C4-2B (cell line): ENCODE data around the gene SLC5A2.

ENCODE experiments used
- ZFX ChIP-seq: fragments of 450-650 bp; IDR thresholded peaks from 2 replicates; pipeline ENCODE4 v1.6.1; 2017
- TF ChIP-seq, protein P1 (sequence below): fragments of 450-650 bp; conservative IDR thresholded peaks from 2 replicates; pipeline ENCODE4 v1.5.1; 2017; ENCODE audit warnings: mild to moderate bottlenecking

DNA sequence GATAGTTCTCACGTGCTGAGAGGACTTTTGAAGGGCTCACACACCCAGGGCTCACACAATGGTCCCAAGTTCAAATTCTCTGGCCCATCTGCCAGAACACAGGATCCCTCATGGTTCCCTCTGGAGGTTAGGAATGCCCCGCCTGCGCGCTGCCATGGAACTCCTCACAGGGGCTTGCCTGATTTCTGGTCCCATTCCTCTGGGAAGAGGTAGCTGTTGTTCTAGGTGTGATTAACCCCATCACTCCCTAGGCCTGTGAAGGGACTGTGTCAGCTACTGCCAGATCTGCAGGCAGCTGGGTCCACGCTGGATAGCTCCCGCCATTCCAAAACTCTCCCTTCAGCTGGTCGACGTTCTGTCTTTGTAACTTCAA is 25.9 kb upstream of the SLC5A2 start:
- TF ChIP-seq, protein P1, sequence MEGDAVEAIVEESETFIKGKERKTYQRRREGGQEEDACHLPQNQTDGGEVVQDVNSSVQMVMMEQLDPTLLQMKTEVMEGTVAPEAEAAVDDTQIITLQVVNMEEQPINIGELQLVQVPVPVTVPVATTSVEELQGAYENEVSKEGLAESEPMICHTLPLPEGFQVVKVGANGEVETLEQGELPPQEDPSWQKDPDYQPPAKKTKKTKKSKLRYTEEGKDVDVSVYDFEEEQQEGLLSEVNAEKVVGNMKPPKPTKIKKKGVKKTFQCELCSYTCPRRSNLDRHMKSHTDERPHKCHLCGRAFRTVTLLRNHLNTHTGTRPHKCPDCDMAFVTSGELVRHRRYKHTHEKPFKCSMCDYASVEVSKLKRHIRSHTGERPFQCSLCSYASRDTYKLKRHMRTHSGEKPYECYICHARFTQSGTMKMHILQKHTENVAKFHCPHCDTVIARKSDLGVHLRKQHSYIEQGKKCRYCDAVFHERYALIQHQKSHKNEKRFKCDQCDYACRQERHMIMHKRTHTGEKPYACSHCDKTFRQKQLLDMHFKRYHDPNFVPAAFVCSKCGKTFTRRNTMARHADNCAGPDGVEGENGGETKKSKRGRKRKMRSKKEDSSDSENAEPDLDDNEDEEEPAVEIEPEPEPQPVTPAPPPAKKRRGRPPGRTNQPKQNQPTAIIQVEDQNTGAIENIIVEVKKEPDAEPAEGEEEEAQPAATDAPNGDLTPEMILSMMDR = no peak
- no peak for TF ChIP-seq ZFX
